M059J (cell line): ENCODE results near the gene MARCKSL1. TPM values are rescaled to one million over a fixed set of nuclear protein-coding genes. Genes with fewer than 3 reads are reported as not detected.

Experiments
- DNase-seq: peaks from one replicate; pipeline ENCODE4 v3.0.0-alpha.2; 2012; ENCODE audit warnings: low read depth
- total RNA-seq: library from RNA; depleted of rRNA; stranded (reverse); fragments of >200 nt; shearing (Covaris generic); gene quantifications from 2 replicates; pipeline ENCODE4 v1.2.3, GENCODE V29; 2014

The MARCKSL1 gene
- total RNA-seq, 1 experiment from 2014 or later: 110 TPM

DNA sequence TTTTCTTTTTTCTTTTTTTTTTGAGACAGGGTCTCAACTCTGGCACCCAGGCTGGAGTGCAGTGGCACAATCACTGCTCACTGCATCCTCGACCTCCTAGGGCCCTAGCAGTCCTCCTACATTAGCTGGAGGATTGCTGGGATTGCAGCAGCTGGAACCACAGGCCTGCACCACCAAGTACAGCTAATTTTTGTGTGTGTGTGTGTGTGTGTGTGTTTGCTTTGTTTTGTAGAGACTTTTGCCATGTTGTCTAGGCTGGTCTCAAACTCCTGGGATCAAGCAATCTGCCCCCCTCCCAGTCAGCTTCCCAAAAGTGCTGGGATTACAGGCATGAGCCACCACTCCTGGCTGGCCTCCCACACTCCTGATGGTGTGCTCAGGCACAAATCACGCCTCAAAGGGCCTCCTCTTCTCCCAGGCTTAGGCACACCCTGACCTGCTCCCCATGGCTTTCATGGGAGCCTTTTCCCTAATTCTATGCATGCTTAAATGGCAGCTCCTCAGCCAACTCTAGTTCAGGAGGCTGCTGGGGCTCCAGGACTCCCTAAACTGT, 16.9 kb upstream of the MARCKSL1 start:
- DNase-seq: no peak

DNA sequence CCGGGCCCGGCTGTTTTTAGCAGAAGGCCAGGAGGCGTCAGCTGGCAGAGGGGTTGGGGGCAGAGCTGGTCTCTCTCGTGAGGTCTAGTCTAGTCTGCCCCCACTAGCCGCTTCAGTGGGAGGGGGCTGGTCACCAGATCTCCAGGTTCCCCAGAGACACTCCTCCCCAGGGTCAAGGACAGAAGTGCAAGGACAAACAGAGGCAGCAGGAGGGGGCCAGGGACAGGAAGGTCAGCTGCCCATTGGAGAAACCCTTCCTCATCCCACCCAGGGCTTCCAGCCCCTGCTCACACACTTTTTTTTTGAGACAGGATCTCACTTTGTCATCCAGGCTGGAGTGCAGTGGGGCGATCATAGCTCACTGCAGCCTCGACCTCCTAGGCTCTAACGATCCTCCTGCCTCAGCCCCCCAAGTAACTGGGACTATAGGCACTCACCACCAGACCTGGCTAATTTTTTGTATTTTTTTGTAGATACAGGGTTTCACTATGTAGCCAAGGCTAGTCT, 16.3 kb upstream of the MARCKSL1 start:
- DNase-seq: no peak

DNA sequence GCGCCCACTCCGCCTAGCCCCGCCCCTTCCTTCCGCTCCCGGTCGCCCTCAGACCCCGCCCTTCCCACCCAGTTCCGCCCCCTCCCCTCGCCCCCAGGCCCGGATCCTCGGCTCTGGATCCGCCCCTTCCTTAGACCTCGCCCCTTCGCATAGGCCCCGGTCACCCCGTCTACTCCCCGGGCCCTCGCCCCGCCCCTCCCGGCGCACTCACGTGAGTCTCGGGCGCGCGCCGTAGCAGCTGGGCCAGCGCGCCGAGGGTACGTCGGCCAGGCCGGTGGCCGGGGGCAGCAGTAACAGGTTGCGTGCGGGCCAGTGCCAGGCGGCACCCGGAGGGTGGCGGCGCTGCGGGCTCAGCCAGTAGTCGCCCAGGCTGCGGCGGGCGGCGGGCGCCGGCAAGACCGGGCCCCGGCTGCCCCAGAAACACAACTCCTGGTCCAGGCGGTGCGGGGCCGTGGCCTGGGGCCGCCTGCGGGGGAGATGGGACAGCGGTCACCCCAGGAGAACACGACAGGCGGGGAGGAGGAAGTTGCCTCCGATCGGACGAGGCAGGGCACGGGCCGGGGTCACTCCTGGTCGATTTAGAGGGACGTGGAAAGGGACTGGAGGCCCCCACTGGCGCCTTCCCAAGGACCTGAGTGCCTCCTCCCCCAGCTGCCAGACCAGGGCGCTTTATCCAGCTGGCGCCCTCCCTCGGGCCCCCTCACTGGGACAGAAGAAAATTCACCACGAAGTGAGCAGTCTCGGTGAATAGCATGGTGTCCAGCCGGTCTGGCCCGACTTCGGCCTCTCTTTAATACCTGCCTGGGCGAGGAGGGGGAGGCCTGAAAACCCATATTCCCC, 15.6 kb upstream of the MARCKSL1 start:
- peak; percentile 90 for DNase-seq

DNA sequence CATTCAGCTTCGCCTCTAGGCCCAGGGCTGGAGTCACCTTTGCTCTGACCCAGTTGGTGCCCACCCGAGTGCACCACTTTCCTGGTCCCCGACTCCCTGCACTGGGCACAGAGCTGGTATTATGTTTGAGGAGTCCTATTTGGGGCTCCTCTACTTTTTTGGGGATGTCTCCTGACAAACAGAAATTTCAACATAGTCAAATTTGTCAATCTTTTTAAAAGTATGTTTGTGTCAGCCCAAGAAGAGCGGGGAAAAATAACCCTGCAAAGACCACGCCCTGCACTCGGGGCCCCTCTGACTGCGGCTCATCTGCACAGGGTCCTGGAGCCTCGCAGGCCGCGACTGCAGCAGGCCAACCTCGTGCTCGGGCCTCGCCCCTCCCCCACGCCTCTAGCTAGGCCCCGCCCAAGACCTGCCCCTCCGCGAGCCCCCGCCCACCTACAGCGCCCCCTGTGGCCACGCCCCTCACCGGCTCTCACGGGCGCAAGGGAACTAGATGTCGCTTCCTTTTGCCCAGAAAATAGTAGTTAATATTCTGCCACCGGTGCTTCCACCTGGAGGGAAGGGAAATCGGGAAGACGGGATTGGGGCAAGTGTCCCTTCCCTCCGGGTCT, 14.9 kb upstream of the MARCKSL1 start:
- no peak for DNase-seq

DNA sequence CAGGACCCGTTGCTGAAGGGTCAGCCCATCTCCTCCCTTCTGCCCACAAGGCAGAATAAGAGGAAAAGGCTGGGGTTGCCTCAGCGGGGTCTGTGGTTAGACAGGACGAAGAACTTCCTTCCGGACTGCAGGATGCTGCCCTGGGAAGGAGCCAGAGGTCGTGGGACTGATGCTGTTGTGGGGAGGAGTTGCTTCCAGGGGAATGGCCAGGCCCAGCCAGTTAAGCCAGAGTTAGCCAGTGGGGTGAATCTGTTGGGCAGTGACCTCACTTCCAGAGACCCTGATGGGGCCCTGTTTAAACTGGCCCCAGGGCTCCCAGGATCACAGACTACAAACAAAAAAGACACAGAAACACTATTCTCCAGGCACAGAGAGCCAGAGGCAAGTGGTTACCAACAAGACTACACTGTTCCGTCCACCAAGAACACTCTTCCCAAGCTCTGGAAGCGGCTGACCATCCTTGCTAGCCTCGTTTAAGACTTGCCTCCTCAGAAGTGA, 13.2 kb upstream of the MARCKSL1 start:
- peak; percentile 84 for DNase-seq

DNA sequence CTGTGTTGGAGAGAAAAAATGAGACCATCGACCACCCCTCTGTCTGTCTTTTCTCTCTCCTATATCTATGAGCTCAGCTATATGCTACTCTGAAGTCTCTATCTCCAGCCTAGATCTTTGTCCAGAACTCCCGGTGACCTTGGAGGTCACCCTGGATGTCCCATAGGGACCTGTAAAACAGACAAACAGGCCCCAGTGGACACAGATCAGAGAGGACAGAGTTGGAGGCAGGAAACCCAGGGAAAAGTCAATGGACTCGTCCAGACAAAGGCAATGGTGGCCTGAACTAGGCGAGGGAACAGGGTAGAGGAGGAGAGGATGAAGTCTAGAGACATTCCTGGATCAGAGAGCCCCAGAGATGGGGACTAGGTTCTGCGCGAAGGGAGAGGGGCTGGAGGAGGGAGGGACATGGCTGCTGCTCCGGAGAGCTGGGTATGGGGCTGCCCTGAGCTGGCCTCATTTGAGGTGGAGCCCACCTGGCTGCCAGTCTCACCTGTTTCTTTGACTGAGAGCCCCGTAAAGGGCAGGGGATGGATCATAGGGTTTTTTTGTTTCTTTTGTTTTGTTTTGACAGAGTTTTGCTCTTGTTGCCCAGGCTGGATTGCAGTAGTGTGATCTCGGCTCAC, 10.6 kb upstream of the MARCKSL1 start:
- DNase-seq: no peak

DNA sequence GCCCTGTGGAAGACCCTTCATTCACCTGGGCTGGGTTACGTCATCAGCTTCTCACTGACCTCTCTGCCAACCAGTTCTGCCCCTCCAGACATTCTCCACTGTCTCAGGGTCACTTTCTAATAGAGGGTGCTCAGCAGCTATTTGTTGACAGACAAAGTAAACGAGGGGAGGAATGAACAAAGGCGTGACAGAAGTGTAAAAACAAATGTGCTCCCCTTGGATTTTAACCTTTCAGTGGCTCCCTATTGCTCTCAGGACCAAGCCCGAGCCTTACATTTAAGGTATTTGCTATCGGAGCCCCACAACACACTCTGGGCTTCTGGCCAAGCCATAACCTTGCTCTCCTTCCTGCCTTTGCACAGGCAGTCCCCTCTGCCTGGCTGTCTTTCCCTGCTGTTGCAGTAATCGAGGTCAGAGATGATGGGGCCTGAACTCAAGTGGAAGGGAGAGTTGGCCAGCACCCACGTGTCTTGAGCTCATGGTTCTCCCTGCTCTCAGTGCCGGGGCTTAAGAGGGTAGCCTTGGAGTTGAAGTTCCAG, 9.3 kb upstream of the MARCKSL1 start:
- peak; percentile 61 for DNase-seq

DNA sequence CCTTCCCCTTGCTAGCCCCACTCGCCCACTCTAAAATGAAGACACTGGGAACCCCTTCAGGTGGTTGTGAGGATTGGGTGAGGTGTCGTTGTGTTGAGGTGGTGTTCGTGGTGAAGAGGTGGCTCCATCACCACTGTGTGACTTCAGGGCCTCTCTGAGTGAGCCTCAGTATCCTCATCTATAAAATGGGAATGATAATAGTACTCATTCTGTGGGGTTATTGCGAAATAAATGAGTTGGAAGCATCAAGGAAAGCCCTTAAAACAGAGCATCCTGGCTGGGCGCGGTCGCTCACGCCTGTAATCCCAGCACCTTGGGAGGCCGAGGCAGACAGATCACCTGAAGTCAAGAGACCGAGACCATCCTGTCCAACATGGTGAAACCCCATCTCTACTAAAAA, 6.7 kb upstream of the MARCKSL1 start:
- no peak for DNase-seq

DNA sequence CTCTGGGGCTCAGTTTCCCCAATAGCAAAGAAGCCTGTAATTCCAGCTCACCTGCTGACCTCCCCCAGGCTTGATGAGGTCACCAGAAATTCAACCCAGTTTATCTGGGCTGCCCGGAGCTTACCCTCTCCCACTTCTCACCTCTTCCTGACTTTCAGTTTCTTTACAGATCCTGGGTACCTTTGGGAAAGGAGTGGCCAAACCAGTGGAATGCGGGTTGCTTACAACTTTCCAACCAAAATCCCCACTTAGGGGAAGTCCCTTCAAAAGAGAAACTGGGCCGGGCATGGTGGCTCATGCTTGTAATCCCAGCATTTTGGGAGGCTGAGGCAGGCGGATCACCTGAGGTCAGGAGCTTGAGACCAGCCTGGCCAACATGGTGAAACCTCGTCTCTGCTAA, 5.9 kb upstream of the MARCKSL1 start:
- peak; percentile 70 for DNase-seq

DNA sequence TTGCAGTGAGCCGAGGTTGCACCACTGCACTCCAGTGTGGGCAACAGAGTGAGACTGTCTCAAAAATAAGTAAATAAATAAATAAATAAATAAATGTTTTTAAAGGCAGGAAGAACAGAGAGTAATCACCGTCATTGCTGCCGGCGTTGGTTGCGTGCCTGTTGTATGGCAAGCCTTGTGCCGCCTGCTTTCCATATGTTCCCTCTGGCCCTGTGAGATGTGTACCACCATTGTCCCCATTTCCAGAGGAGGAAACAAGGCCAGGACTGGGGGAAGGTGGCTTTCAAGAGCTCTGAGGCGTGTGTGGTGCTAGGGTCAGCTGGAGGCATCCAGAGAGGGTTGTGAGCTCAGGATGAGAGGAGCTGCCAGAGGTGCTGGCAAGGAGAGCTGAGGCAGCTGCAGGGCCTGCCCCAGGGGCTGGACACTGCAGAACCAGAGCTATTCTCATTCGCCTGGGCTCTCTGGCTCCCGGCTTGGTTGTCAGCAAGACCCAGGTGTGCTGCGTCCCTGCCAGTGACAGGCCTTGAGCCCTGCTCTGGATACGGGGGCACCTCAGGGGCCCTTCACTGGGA, 5.2 kb upstream of the MARCKSL1 start:
- DNase-seq: no peak

DNA sequence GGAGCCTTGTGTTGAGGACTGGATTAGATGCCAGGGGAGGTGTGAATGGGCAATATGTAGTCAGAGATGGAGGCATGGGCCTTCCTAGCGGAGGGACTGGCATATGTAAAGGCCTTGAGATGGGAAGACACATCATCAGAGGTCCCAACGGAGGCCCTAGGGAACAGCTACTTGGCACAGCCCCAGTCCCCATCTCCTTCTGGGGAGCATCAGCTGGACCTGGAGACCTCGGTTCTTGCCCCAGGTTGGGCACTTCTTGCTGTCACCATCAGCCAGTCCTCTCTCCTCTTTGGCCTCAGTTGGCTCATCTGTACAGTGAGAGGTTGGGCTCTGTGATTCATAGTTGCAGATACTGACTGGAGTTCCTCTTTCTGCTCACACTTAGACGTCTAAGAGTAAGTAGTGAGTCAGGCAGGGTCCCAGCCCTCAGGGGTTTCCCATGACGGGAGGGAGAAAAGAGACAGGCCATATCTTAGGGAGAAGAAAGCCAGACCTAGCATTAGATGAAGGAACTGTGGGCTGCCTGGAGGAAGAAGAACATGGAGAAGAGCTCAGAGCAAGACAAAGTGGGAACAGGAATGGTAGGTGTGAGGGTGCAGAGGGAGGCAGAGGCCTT, 3.4 kb upstream of the MARCKSL1 start:
- DNase-seq: peak; percentile 66

DNA sequence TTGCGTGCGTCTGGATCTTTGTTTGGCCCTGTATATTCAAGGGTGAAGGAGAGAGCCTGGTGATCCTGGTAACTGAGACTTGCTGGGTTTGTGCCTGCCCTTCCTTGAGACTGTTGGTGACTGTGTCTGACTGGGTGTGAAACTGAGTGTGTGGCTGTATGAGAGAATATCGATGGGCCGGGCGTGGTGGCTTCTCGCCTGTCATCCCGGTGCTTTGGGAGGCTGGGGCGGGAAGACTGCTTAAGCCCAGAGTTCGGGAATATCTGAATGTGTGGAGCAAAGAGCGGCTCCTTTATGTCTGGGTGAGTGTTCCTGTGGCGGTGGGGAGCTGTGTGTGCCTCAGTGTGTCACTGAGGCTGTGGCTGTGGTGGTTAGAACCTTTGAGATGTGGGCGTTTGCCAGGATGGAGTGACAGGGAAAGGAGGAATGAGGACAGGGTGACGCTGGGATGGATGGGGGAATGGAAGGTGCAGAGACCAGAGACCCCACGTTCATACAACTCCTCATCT, 2.7 kb upstream of the MARCKSL1 start:
- no peak for DNase-seq

DNA sequence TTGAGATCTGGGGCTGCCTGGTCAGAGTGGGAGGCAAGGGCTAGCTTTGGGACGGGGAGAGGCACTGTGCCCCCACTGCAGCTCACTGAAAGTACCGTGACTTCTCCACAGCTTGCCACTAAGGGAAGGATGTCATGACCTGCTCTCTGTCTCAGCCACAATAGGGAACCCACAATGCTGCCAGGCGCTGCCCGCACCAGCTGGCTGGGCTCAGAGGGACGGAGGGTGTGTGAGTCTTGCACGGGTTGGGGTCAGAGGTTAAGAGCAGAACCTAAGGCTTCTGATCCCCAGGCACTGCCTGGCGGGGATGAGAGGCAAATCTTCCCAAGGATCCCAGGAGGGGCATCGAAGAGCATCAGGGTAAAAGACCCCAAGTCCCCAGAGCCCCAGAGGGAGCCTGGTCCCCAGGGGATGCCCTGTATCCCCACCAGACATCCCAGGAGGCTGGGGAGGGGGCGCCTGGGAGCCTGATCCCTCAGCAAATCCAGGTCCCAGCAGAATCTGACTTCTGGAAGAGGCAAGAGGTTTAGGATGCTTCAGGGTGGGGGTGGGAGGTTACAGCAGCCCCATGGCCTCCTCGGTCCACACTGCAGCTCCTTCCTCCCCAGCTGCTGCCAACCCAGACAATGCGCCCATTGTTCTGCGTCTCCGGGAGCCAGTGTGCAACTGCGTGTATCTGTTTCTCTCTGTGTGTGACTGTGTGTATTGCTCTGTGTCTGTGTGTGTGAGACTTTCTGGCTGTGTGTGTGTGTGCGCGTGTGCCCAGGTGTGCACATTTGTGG, 2.0 kb upstream of the MARCKSL1 start:
- no peak for DNase-seq

DNA sequence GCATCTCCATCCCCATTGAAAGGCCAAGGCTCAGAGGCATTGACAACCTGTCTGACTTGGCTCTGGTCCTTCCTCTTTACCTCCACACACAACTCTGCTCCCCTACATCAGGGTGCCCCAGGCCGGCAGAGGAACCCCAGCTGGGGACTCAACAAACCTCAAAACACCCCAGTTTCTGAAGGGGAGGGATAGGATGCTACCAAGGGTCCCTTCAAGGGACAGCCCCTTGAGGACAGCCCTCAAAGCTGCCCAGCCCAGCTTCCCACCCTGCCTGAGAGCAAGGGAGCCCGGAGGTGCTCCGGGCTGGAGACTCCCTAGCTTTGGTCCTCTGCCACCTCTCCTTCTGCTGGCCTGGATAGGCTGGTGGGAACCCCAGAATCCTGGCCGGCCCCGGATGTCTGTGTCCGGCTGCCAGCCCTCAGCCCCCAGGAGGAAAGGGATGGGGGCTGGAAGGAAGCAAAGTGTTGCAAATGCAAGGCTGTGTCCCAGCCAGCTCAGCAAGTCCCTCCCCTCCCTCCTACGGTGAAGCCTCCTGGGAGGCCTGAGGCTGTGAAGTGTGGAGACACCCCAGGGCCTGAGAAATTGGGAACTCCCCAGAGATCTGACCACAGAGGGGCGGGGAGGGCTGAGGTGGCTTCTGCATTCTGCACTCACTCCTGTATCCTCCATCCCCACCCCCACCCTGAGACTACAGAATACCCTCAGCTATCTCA, 1.1 kb upstream of the MARCKSL1 start:
- peak; percentile 83 for DNase-seq

DNA sequence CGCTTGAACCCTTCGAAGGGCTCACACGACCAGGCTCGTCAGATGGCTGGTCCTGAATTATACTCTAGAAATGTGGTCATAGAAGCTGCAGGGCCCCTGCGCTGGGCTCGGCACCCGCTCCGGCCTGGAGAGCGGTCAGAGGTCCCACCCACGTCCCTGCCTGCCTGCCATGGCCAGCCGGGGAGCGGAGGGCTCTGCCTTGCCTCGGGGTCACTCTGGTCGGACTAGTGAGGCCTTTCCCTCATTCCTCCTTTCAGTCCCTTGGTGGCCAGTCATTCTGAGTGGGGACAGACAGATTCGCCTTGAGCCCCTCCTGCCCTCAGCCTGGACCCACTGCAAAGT, 529 bp upstream of the MARCKSL1 start:
- no peak for DNase-seq

DNA sequence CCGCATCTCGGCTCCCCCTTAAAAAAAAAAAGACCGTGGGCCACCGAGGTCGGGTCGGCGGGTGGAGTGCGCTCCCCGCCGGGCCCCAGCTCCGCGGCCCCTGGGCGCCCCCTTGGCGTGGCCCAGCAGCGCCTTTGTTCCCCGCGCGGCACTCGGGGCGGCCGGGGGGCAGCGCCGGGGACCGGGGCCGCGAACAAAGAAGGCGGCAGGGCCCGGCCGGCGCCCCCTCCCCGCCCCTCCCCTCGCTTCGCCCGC, 571 bp downstream of the MARCKSL1 start:
- DNase-seq: no peak

DNA sequence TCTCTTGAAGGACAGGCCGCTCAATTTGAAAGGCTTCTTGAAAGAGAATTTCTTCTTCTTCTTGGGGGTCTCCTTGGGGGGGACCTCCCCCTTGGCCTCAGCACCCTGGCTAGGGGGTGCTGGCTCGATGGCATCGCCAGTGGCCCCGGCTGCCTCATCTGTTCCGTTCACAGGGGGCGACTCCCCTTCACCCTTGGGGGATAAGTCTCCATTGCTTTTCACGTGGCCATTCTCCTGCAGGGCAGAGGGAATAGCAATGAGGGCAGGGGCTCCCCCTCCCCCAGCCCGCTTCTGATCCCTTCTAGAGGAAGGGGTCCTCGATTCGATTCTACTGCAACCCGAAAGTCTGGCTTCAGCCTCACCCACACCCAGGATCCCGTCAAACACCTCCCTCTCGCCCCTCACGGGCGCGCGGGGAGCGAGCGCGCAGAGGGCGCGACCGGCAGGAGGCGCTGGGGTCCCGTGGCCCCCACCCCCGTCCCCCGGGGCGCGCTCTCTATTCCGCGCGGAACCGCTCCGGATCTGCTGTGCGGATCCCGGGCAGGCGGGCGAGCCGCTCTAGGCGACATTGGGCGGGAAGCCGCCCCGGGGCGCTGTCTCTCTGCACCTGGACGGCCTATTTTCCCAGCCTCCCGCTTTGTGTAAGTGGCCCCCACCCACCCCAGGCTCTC, 1.0 kb downstream of the MARCKSL1 start:
- DNase-seq: peak; percentile 49

DNA sequence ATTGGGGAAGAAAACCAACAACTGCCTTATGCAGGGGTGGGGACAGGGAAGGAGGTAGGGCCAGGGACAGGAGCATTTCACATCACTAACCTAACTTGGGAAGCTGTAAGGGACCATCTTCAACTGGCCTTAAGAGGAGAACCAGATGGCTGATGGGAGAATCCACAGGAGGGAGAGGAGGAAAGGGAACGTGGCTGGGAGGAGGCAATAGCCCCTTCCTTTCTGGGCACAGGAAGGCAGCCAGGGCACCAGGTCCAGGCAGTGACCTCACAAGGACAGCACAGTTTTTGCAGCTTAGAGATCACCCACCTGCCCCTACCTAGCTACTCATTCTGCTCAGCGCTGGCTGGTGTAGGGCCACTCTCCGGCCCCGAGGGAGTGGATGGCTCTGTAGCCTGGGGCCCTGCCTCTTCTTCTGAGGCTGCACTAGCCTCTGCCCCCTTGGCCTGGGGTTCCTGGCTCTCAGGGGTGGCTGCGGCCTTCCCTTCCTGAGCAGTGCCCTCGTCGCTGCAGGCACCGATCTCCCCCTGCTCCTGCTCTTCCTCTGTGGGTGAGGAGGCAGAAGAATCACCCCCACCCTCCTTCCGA, 1.7 kb downstream of the MARCKSL1 start:
- DNase-seq: no peak
